A549 treated with Mapracorat at 1 μM for 4 hours (cell line): ENCODE measurements around the gene MON1B. TPM values are rescaled to one million over a fixed set of nuclear protein-coding genes. Genes with fewer than 3 reads are reported as not detected.

ENCODE experiments used
- total RNA-seq: library from RNA; stranded (reverse); fragments of 200-300 nt; extraction: Qiagen RNA extraction; gene quantifications from 5 replicates; pipeline ENCODE4 v1.2.3, GENCODE V29; 2022

The MON1B gene
- 22.5 to 38.9 TPM (median 34.1 TPM) in 5 replicates for total RNA-seq

GRCh38 chr16:77190478-77191258 lies at the start of gene MON1B:
Gene MON1B, plus strand, starts transcription at chr16:77191190. Its CDS starts 296 bp downstream, at chr16:77191486.

GRCh38 chr16:77199211-77199610 lies 8.2 kb downstream of the MON1B start, which contains the start of gene SYCE1L:
Gene SYCE1L, plus strand, starts transcription at chr16:77199408. Its CDS starts 44 bp downstream, at chr16:77199452.

Other genes with a start within 250 kb of the MON1B start
- 3.6 to 12.7 TPM (median 7.9 TPM) in 5 replicates for gene SYCE1L, start 8.2 kb downstream of the MON1B start, total RNA-seq
- 0.06 TPM in 1 of 5 replicates, not detected in the others for gene ADAMTS18, start 243.8 kb downstream of the MON1B start, total RNA-seq